Peyer's patch (tissue), 4 donors: Measurements from ENCODE around the gene PIK3C2G. TPM values are rescaled to one million over a fixed set of nuclear protein-coding genes. Genes with fewer than 3 reads are reported as not detected.
"Not testable (repeated sequence)": the region's sequence is repeated elsewhere in the genome, so short reads cannot be mapped to it uniquely, and the experiment has no call there.

ENCODE experiments used
- DNase-seq, 3 donors: peaks; one replicate each; pipeline ENCODE4 v3.0.0-alpha.2; 2017 to 2019
- H3K27ac ChIP-seq, 4 donors: fragments of 200-600 bp; sonication (generic); one replicate each; pipeline ENCODE4 v1.5.1; 2016 to 2019
- H3K27me3 ChIP-seq, 2 donors: fragments of 200-600 bp; sonication (generic); one replicate each; pipeline ENCODE4 v1.5.1; 2019
- H3K36me3 ChIP-seq, 3 donors: fragments of 200-600 bp; sonication (generic); one replicate each; pipeline ENCODE4 v1.5.1; 2016 to 2019
- H3K4me1 ChIP-seq, 4 donors: fragments of 200-600 bp; sonication (generic); one replicate each; pipeline ENCODE4 v1.5.1; 2016 to 2019
- H3K4me3 ChIP-seq, 4 donors: fragments of 200-600 bp; sonication (generic); 1 replicate in 3 of 4; 2 replicates in 1 of 4; pipeline ENCODE4 v1.5.1; 2016 to 2019; ENCODE audit warnings: mild to moderate bottlenecking in 1 of 4
- H3K9me3 ChIP-seq, 4 donors: fragments of 200-600 bp; sonication (generic); one replicate each; pipeline ENCODE4 v1.5.1; 2016 to 2019; ENCODE audit warnings: mild to moderate bottlenecking in 1 of 4
- POLR2A ChIP-seq, 2 donors: fragments of 450-650 bp; IDR thresholded peaks; one replicate each; pipeline ENCODE4 v1.5.1; 2017; ENCODE audit warnings: antibody characterized with exemption in 2 of 2, mild to moderate bottlenecking in 2 of 2, moderate library complexity in 2 of 2
- total RNA-seq, 4 donors: library from RNA; depleted of rRNA; stranded (reverse); fragments of >200 nt; gene quantifications; one replicate each; pipeline ENCODE4 v1.1.0, GENCODE V29; 2016
- TF ChIP-seq, protein P1 (sequence below), 6 experiments: fragments of 450-650 bp in 4 of 6; fragments of 200-600 bp in 2 of 6; sonication (generic) in 1 of 6; IDR thresholded peaks; one replicate each; pipeline ENCODE4 v1.5.1; 2017 to 2019; ENCODE audit warnings: antibody characterized with exemption in 6 of 6, mild to moderate bottlenecking in 3 of 6, moderate library complexity in 1 of 6

Gene PIK3C2G
- total RNA-seq, 4 donors from 2014 or later: 4.1 to 32.1 (median 24.6) TPM

- DNase-seq: no peak
- Histone ChIP-seq H3K27ac (no peak overlapping the region), H3K4me3 (no peak overlapping the region), H3K4me1 (no peaks in the 10 kb centered on the region), H3K27me3 (no peaks in the 10 kb centered on the region), H3K36me3 (no peaks in the 10 kb centered on the region), H3K9me3 (no peaks in the 10 kb centered on the region)
- no peak for TF ChIP-seq POLR2A (IDR thresholded peaks at IDR 0.05)
- TF ChIP-seq, protein P1, sequence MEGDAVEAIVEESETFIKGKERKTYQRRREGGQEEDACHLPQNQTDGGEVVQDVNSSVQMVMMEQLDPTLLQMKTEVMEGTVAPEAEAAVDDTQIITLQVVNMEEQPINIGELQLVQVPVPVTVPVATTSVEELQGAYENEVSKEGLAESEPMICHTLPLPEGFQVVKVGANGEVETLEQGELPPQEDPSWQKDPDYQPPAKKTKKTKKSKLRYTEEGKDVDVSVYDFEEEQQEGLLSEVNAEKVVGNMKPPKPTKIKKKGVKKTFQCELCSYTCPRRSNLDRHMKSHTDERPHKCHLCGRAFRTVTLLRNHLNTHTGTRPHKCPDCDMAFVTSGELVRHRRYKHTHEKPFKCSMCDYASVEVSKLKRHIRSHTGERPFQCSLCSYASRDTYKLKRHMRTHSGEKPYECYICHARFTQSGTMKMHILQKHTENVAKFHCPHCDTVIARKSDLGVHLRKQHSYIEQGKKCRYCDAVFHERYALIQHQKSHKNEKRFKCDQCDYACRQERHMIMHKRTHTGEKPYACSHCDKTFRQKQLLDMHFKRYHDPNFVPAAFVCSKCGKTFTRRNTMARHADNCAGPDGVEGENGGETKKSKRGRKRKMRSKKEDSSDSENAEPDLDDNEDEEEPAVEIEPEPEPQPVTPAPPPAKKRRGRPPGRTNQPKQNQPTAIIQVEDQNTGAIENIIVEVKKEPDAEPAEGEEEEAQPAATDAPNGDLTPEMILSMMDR (IDR thresholded peaks at IDR 0.05): no peak
These were observed 429.3 kb downstream of the PIK3C2G start for GRCh38 chr12:18690653-18691052.

GRCh38 chr12:18693986-18694385 lies 432.7 kb downstream of the PIK3C2G start:
- not testable (repeated sequence) for H3K4me1 ChIP-seq, H3K27me3 ChIP-seq, H3K36me3 ChIP-seq, DNase-seq, H3K27ac ChIP-seq, H3K4me3 ChIP-seq, H3K9me3 ChIP-seq

DNA sequence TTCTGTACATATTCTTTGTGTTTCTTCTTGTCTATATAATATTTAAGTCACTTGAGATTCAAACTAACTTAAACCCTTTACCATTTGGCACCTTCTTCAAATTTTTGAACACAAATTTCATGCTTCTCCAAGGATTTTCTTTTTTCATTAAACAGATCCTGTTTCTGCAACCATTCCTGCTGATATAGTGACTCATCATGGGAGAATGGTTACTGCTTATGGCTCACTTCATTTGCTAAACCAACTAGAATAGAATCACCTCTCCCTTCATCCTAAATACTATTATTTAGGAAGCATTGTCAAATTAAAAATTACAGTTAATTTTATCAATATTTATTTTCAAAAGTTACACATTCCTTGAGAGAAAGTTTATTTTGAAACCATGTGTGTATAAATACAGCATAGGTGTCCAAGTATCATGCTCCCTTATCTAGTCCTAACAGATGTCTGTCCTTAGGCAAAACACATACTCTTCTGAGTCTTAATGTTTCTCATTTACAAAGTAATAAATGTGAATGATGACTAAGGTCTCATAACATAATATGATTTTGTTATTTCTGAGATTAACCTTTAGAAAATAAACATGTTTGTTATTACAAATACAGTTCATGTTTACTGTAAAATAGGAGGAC lies 435.8 kb downstream of the PIK3C2G start:
- no peak for DNase-seq
- H3K9me3 ChIP-seq: no peaks in the 10 kb centered on the region
- no peaks in the 10 kb centered on the region for H3K36me3 ChIP-seq
- no peak overlapping the region for H3K27ac ChIP-seq
- H3K4me3 ChIP-seq: no peak overlapping the region
- TF ChIP-seq, protein P1 (IDR thresholded peaks at IDR 0.05): no peak
- H3K27me3 ChIP-seq: no peaks in the 10 kb centered on the region
- no peaks in the 10 kb centered on the region for H3K4me1 ChIP-seq

Other genes starting within 250 kb of the PIK3C2G start
- 1 to 10 TPM in 2 of 4 donors, not detected in 2; 2.9 to 5.5 TPM for gene RERGL, start 171.3 kb upstream of the PIK3C2G start, total RNA-seq